GM12873 (cell line): Measurements from ENCODE around the gene SERPINB5.
A peak's percentile ranks its signal among the peaks of the same experiment; 100 is the strongest.

Source experiments
- CTCF ChIP-seq: IDR thresholded peaks from 2 replicates; pipeline ENCODE4 v1.5.1; 2012; ENCODE audit warnings: low read depth, mild to moderate bottlenecking, moderate library complexity, low read length, control low read depth; ENCODE audit not compliant: insufficient read depth; ENCODE audit errors: missing control alignments

Gene SERPINB5

DNA sequence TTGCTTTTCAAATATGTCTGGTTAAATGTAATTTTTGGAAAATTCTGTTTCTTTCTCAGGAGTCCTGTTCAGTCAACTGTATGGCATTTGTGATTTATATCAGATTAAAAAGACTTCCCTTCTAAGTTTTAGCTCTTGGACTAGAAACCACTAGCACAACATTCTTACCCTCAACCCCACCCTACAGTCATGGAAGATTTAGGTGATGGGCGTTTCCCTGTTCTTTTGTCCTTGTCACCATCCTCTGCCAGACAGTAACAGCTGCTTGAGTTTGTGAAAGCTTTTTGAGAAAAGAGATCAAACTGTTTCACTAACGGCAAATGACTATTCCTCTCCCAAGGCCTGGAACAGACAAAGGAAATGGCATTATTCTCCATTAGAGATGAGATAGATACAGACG, 31.8 kb downstream of the SERPINB5 start:
- no peak for TF ChIP-seq CTCF

GRCh38 chr18:63511285-63511684, 34.5 kb downstream of the SERPINB5 start:
- TF ChIP-seq CTCF, result peak; percentile 60

GRCh38 chr18:63514326-63514725, 37.6 kb downstream of the SERPINB5 start:
- no peak for TF ChIP-seq CTCF

GRCh38 chr18:63514888-63515678, 38.3 kb downstream of the SERPINB5 start:
- peak; percentile 28 for TF ChIP-seq CTCF

- TF ChIP-seq CTCF, result no peak
Measured at GRCh38 chr18:63515801-63516200, 39.0 kb downstream of the SERPINB5 start.

- TF ChIP-seq CTCF, result peak; percentile 68
Measured at GRCh38 chr18:63518178-63519012, 41.6 kb downstream of the SERPINB5 start.

DNA sequence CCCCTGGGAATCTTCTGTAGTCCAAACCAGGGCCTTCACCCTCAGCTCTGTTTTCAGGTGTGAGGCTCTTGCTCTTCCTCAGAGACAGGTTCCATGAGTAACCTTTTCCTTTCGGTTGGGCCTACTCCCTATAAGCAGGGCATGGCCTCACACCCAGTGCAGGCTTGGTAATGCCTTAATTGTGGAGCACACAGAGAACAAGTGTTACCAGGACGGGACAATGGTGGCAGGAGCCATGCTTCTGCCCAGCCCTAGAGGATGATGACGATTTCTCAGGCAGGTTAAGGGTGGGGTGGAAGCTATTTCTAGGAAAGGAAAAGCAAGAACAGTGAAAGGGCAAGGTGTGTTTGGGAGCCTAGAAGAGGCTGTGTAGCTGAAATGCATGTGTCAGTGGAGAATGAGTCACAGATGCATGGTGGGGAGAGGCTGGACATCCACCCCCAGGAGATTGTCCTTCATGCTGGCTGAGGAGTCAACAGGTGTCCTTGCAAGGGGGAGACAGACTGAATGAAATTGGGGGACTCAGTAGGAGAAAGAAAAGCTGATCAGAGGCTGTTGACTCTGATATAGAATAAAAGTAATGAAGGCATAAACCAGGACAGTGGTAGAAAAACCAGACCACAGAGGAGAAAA, 43.4 kb downstream of the SERPINB5 start:
- TF ChIP-seq CTCF, result no peak
